HEK293 (cell line): Measurements from ENCODE around the gene RPUSD4.

Experiments used
- CTCF ChIA-PET: fragments of 350-600 bp; formaldehyde crosslinking; extraction: SDS; loops from one replicate; lab custom pipeline; 2021; ENCODE audit warnings: antibody characterized with exemption; lab: Yijun Ruan, JAX
- POLR2A ChIA-PET: fragments of 300-600 bp; formaldehyde crosslinking; extraction: SDS; loops from one replicate; lab custom pipeline; 2020; ENCODE audit warnings: antibody characterized with exemption, inconsistent platforms; lab: Yijun Ruan, JAX
- H3K27ac ChIP-seq: fragments of 200-500 bp; sonication (Bioruptor generic); 2 replicates; pipeline ENCODE4 v1.5.1; 2014; ENCODE audit warnings: low read depth, low read length, control low read depth, inconsistent platforms; ENCODE audit errors: extremely low read depth
- H3K36me3 ChIP-seq, 2 experiments: fragments of 200-500 bp in 1 of 2; sonication (Bioruptor generic) in 1 of 2; 1 replicate in 1 of 2; 2 replicates in 1 of 2; pipeline ENCODE4 v1.5.1; 2014 to 2017; ENCODE audit warnings: inconsistent platforms in 2 of 2, low read length in 2 of 2; ENCODE audit not compliant: control insufficient read depth in 2 of 2, insufficient read depth in 1 of 2
- H3K4me1 ChIP-seq: fragments of 200-500 bp; sonication (Bioruptor generic); 2 replicates; pipeline ENCODE4 v1.5.1; 2014; ENCODE audit warnings: mild to moderate bottlenecking, low read length, inconsistent platforms; ENCODE audit not compliant: control insufficient read depth, insufficient read depth
- H3K4me3 ChIP-seq: 2 replicates; pipeline ENCODE4 v1.5.1; 2011; ENCODE audit warnings: low read depth, mild to moderate bottlenecking, control low read depth, low read length, moderate library complexity
- H3K9me3 ChIP-seq: fragments of 200-500 bp; sonication (Bioruptor generic); 2 replicates; pipeline ENCODE4 v1.5.1; 2014; ENCODE audit warnings: low read depth, low read length, inconsistent platforms; ENCODE audit not compliant: control insufficient read depth, insufficient read depth
- AEBP2 ChIP-seq: fragments of 450-650 bp; formaldehyde crosslinking; IDR thresholded peaks from 2 replicates; pipeline ENCODE4 v1.5.1; 2016; ENCODE audit warnings: missing biosample characterization, missing genetic modification characterization, borderline replicate concordance
- BCL6B ChIP-seq: fragments of 450-650 bp; formaldehyde crosslinking; IDR thresholded peaks from 2 replicates; pipeline ENCODE4 v1.5.1; 2017; ENCODE audit warnings: missing biosample characterization, missing genetic modification characterization
- GFI1B ChIP-seq: fragments of 450-650 bp; formaldehyde crosslinking; IDR thresholded peaks from 2 replicates; pipeline ENCODE4 v1.5.1; 2016; ENCODE audit warnings: missing biosample characterization, missing genetic modification characterization
- GLIS1 ChIP-seq: fragments of 450-650 bp; formaldehyde crosslinking; IDR thresholded peaks from 2 replicates; pipeline ENCODE4 v1.5.1; 2016; ENCODE audit warnings: missing biosample characterization, missing genetic modification characterization
- KLF16 ChIP-seq: fragments of 450-650 bp; formaldehyde crosslinking; IDR thresholded peaks from 2 replicates; pipeline ENCODE4 v1.5.1; 2017; ENCODE audit warnings: missing biosample characterization, missing genetic modification characterization
- PRDM6 ChIP-seq: fragments of 450-650 bp; formaldehyde crosslinking; IDR thresholded peaks from 2 replicates; pipeline ENCODE4 v1.5.1; 2017; ENCODE audit warnings: missing biosample characterization, missing genetic modification characterization
- ZBTB6 ChIP-seq: fragments of 450-650 bp; formaldehyde crosslinking; IDR thresholded peaks from 2 replicates; pipeline ENCODE4 v1.5.1; 2017; ENCODE audit warnings: missing biosample characterization, missing genetic modification characterization
- ZNF132 ChIP-seq: fragments of 450-650 bp; formaldehyde crosslinking; IDR thresholded peaks from 2 replicates; pipeline ENCODE4 v1.5.1; 2017; ENCODE audit warnings: missing biosample characterization, missing genetic modification characterization, borderline replicate concordance
- ZNF148 ChIP-seq: fragments of 450-650 bp; formaldehyde crosslinking; IDR thresholded peaks from 2 replicates; pipeline ENCODE4 v1.5.0; 2017; ENCODE audit warnings: missing biosample characterization, missing genetic modification characterization, borderline replicate concordance
- ZNF155 ChIP-seq: fragments of 450-650 bp; formaldehyde crosslinking; IDR thresholded peaks from 2 replicates; pipeline ENCODE4 v1.5.1; 2016; ENCODE audit warnings: missing biosample characterization, missing genetic modification characterization
- ZNF2 ChIP-seq: fragments of 450-650 bp; formaldehyde crosslinking; IDR thresholded peaks from 2 replicates; pipeline ENCODE4 v1.5.1; 2016; ENCODE audit warnings: missing biosample characterization, missing genetic modification characterization
- ZNF23 ChIP-seq: fragments of 450-650 bp; formaldehyde crosslinking; IDR thresholded peaks from 2 replicates; pipeline ENCODE4 v1.5.1; 2016; ENCODE audit warnings: missing biosample characterization, missing genetic modification characterization, borderline replicate concordance
- ZNF24 ChIP-seq: fragments of 450-650 bp; formaldehyde crosslinking; IDR thresholded peaks from 2 replicates; pipeline ENCODE4 v1.5.1; 2016; ENCODE audit warnings: missing biosample characterization, missing genetic modification characterization
- ZNF248 ChIP-seq: fragments of 450-650 bp; formaldehyde crosslinking; IDR thresholded peaks from 2 replicates; pipeline ENCODE4 v1.5.1; 2017; ENCODE audit warnings: missing biosample characterization, missing genetic modification characterization
- ZNF37A ChIP-seq: fragments of 450-650 bp; IDR thresholded peaks from 2 replicates; pipeline ENCODE4 v1.5.1; 2018; ENCODE audit warnings: missing biosample characterization, missing genetic modification characterization
- ZNF416 ChIP-seq: fragments of 450-650 bp; formaldehyde crosslinking; IDR thresholded peaks from 2 replicates; pipeline ENCODE4 v1.5.1; 2016; ENCODE audit warnings: missing biosample characterization, missing genetic modification characterization
- ZNF488 ChIP-seq: fragments of 450-650 bp; formaldehyde crosslinking; IDR thresholded peaks from 2 replicates; pipeline ENCODE4 v1.5.1; 2016; ENCODE audit warnings: missing biosample characterization, missing genetic modification characterization
- ZNF521 ChIP-seq: fragments of 450-650 bp; formaldehyde crosslinking; IDR thresholded peaks from 2 replicates; pipeline ENCODE4 v1.5.1; 2017; ENCODE audit warnings: missing biosample characterization, mild to moderate bottlenecking, missing genetic modification characterization
- ZNF530 ChIP-seq: fragments of 450-650 bp; formaldehyde crosslinking; IDR thresholded peaks from 2 replicates; pipeline ENCODE4 v1.5.1; 2016; ENCODE audit warnings: low read depth, missing biosample characterization, missing genetic modification characterization
- ZNF555 ChIP-seq: fragments of 450-650 bp; formaldehyde crosslinking; conservative IDR thresholded peaks from 2 replicates; pipeline ENCODE4 v1.5.1; 2017; ENCODE audit warnings: missing biosample characterization, mild to moderate bottlenecking, missing genetic modification characterization, inconsistent platforms
- ZNF623 ChIP-seq: fragments of 450-650 bp; formaldehyde crosslinking; IDR thresholded peaks from 2 replicates; pipeline ENCODE4 v1.5.1; 2016; ENCODE audit warnings: missing biosample characterization, missing genetic modification characterization
- ZNF658 ChIP-seq: fragments of 450-650 bp; formaldehyde crosslinking; IDR thresholded peaks from 2 replicates; pipeline ENCODE4; 2016; ENCODE audit warnings: missing biosample characterization, missing genetic modification characterization
- ZSCAN30 ChIP-seq: fragments of 450-650 bp; IDR thresholded peaks from 2 replicates; pipeline ENCODE4 v1.5.1; 2018; ENCODE audit warnings: missing biosample characterization, mild to moderate bottlenecking, missing genetic modification characterization, moderate library complexity

The RPUSD4 gene

GRCh38 chr11:126231725-126232459, 20.4 kb upstream of the RPUSD4 start (continued):
- no peak for TF ChIP-seq ZNF155 (tag by site-specific recombination)
- TF ChIP-seq PRDM6: peak; percentile 92
- no peak for TF ChIP-seq ZNF148
- TF ChIP-seq ZNF658 (tag by site-specific recombination): no peak
- no peak for TF ChIP-seq ZNF521 (tag by site-specific recombination)

GRCh38 chr11:126229858-126230540, 18.5 kb upstream of the RPUSD4 start:
- POLR2A ChIA-PET: no interaction called here
- CTCF ChIA-PET: interaction anchor here (0.9 kb wide), 1 partner anchor 36 kb away, joined by 5 read pairs; no protein-coding TSS in a partner anchor

GRCh38 chr11:126226334-126227084, 15.1 kb upstream of the RPUSD4 start:
- no peaks in the 10 kb centered on the region for H3K9me3 ChIP-seq
- peaks cover 0 to 6% of the 10 kb centered on the region in 2 experiments; a peak in 1 of 3 replicates for H3K36me3 ChIP-seq
- H3K4me3 ChIP-seq: no peak overlapping the region
- ChIA-PET POLR2A (interaction anchor here (0.6 to 0.7 kb wide), 2 partner anchors 226 to 288 kb away, joined by 4 read pairs; no protein-coding TSS in a partner anchor), CTCF (no interaction called here)
- H3K4me1 ChIP-seq: peaks cover 3% of the 10 kb centered on the region; the same call in 1 of the 2 replicates
- no peak overlapping the region for H3K27ac ChIP-seq
- TF ChIP-seq GLIS1 (tag by site-specific recombination) (no peak), GFI1B (no peak), ZNF416 (tag by site-specific recombination) (no peak), ZNF24 (tag by site-specific recombination) (no peak), ZNF2 (tag by site-specific recombination) (no peak), BCL6B (tag by site-specific recombination) (no peak), ZNF555 (tag by site-specific recombination) (no peak), AEBP2 (no peak), ZNF488 (tag by site-specific recombination) (no peak), ZNF623 (tag by site-specific recombination) (no peak), ZBTB6 (no peak)

More at GRCh38 chr11:126229858-126230540, 18.5 kb upstream of the RPUSD4 start:
- Histone ChIP-seq H3K27ac (no peak overlapping the region), H3K9me3 (no peaks in the 10 kb centered on the region), H3K4me1 (peaks cover 5% of the 10 kb centered on the region), H3K4me3 (no peak overlapping the region), H3K36me3 (peaks cover 0 to 6% of the 10 kb centered on the region in 2 experiments; a peak in 1 of 3 replicates)
- TF ChIP-seq ZNF248 (no peak), KLF16 (tag by site-specific recombination) (no peak), ZSCAN30 (no peak), ZNF37A (no peak), ZNF132 (tag by site-specific recombination) (no peak), ZNF530 (tag by site-specific recombination) (no peak), ZNF23 (tag by site-specific recombination) (no peak)
